GM21360 (cell line): Measurements from ENCODE around the gene ISL2.
"Not testable (repeated sequence)": the region's sequence is repeated elsewhere in the genome, so short reads cannot be mapped to it uniquely, and the experiment has no call there.

Experiments used
- ATAC-seq: cut with Tn5 transposase; IDR thresholded peaks from one replicate; pipeline ENCODE4 v1.9.1; 2021; ENCODE audit warnings: mild to moderate bottlenecking, moderate library complexity; ENCODE audit not compliant: unreplicated experiment

The ISL2 gene

DNA sequence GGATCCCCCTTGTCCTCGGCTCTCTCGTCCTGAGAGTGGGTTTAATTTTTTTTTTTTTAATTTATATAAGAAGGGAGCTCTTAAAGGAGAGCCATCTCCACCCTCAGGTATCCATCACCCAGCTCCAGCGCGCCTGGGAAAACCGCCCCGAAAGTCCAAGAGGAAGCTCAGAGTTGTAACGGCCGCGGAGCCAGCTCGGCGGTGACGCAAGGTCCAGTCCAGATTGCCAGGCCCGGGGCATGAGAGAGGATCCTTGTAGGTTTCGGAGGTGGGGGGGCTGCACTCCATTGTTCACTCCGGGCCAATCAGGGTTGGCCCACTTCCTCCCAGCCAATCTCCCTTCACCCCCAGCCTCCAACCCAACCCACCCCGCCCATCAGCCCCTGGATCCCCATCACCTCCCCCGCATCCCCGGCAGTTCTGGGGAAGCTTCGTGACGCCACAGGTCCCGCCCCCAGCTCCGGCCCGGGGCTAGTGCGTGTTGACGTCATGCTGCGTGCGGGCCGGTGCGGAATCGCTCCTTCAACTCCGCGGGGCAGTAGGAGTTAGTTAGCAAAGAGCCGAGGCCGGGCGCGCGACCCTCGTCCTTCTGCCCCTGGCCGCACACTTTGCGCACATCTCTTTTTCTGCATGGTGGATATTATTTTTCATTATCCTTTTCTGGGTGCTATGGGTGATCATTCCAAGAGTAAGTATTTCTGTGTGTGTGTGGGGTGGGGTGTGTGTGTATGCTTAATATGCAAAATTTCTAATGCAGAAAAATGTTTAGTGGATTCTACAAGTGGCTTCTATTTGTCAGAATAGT lies at the start of gene ISL2:
Gene ISL2 (plus strand): TSS at position 520 of the 805 bp plus-strand sequence. CDS start 111 bp downstream, at position 631.
- peak; percentile 49 for ATAC-seq

GRCh38 chr15:76289582-76289981 lies 47.0 kb upstream of the ISL2 start:
- no peak for ATAC-seq

- ATAC-seq, result no peak
These were observed 43.2 kb upstream of the ISL2 start for GRCh38 chr15:76293361-76293760.

DNA sequence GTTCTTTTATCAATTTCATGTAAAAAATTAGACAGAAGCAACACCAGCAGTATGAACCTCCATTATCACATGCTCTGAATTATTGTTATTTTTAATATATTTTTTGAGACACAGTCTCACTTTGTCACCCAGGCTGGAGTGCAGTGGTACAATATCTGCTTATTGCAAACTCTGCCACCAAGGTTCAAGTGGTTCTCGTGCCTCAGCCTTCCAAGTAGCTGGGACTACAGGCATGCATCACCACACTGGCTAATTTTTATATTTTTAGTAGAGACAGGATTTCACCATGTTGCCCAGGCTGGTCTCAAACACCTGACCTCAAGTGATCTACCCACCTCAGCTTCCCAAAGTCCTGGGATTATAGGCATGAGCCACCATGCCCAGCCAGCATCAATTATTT lies 42.1 kb upstream of the ISL2 start:
- not testable (repeated sequence) for ATAC-seq

DNA sequence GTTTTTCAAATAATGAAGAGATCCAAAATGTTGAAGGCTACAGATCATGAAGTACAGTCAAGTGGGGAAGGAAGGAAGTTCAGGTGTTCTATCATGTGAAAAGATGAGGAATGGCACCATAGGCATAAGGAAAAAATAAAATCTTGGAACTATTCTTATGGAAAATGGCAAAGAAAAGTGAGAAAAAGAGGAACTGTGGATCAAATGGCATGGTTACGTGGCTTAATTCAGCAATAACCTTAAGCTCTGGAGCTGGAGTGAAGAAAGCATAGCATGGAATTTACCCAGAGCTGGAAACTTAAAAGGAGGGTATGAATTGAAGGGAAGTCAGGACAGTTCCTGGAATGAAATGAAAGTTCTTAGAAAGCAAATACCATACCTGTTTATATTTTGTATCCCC lies 39.7 kb upstream of the ISL2 start:
- no peak for ATAC-seq

DNA sequence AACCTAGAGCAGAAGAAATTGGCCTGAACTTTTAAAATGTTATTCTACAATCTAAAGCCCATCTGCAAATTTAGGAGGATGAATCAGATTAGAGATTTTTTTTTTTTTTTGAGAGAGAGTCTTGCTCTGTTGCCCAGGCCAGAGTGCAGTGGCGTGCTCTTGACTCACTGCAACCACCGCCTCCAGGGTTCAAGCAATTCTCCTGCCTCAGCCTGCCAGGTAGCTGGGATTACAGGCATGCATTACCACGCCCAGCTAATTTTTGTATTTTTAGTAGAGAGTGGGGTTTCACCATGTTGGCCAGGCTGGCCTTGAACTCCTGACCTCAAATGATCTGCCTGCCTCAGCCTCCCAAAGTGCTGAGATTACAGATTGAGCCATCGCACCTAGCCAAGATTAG lies 38.6 kb upstream of the ISL2 start:
- ATAC-seq, result not testable (repeated sequence)

DNA sequence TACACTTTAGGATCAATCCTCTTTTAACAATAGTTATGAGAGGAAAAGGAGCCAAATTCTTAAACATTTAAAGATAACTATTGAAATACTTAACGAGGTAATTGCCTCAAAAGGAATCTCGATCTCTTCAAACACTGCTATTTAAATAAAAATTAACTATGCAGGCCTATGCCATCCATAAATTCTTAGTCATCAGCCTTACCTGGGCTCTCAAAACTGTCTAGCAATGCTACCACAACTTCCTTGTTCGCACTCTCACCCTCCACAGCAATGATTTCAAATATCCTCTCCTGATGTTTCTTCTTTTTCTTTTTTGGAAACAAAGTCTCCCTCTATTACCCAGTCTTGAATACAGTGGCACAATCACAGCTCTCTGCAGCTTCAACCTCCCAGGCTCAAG lies 37.6 kb upstream of the ISL2 start:
- ATAC-seq, result no peak

- ATAC-seq, result no peak
These were observed 36.8 kb upstream of the ISL2 start for GRCh38 chr15:76299786-76300185.

DNA sequence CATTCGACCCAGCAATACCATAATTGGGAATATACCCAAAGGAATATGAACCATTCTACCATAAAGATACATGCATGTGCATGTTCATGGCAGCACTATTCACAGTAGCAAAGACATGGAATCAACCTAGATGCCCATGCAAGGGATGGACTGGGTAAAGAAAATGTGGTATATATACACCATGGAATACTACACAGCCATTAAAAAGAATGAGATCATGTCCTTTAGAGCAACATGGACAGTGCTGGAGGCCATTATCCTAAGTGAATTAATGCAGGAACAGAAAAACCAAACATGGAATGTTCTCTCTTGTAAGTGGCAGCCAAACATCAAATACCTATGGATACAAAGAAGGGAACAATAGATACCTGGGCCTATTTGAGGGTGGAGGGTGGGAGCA lies 32.7 kb upstream of the ISL2 start:
- no peak for ATAC-seq

DNA sequence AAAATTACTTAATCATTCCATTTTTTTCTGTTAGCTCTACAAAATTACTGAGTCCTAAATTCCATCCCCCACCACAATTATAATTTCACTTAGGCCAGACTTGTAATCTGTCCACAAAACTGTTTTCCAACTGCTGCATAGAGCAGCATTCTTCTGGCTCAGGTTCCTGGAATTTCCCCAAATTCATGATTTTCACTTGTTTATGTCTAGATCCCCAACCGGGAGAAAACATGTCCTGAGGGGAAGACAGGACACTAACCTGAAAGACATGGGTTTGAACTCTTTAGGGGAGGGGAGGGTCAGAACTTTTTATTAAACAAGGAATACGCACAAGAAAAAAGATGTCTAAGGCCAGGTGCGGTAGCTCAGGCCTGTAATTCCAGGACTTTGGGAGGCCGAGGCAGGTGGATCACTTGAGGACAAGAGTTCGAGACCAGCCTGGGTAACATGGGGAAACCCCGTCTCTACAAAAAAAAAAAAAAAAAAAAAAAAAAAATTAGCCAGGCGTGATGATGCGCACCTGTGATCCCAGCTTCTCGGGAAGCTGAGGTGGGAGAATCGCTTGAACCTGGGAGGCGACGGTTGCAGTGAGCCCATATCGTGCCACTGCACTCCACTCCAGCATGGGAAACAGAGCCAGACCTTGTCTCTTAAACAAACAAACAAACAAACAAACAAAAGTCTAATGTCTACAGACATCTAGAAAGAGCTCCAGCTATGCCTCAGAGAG lies 26.8 kb upstream of the ISL2 start:
- ATAC-seq, result no peak

DNA sequence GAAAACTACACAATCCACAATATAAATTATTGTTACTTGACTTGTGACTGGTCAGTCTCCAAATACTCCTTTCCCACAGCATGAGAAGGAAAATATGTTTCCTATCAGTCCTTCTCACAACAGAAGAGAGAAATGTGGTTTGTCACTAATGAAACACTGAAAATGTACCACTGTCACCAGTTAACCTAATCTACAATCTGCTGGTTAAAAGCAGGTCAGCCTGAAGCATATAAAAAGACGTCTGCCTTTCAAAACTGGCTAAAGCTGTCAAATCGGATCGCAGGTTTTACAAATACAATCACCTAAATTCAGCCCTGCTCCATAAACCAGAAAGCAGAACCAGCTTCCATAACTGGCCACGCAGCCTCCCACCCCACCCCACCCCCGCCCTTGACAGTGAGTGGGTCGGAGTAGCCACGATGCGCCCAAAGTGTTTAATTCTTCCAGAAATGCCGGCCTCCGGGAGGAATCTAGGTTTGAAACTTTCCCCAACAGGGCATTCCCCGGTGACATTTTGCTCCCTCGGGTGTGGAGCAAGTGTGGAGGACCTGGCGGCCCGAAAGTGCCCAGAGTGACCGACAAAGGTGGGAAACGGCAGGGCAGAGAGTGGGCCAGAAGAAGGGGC lies 26.0 kb upstream of the ISL2 start:
- peak; percentile 4 for ATAC-seq

GRCh38 chr15:76311100-76311953 lies 25.2 kb upstream of the ISL2 start, which contains the start of gene ETFA:
Gene ETFA, minus strand, starts transcription at chr15:76311469. Its CDS starts 81 bp downstream, at chr15:76311388.
- peak; percentile 98 for ATAC-seq

GRCh38 chr15:76312540-76313174 lies 23.9 kb upstream of the ISL2 start:
- ATAC-seq, result no peak

DNA sequence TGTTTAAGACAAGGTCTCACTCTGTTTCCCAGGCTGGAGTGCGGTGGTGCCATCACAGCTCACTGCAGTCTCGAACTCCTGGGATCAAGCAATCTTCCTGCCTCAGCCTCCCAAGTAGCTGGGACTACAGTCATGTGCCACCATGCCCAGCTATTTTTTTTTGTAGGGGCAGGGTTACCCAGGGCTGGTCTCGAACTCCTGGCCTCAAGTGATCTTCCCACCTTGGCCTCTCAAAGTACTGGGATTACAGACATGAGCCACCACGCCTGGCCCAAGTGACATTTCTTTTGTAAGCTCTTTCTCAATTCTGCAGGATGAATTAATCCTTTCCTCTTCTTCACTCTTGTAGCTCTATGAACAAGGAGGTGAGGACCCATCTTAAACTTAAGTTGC lies 23.4 kb upstream of the ISL2 start:
- not testable (repeated sequence) for ATAC-seq

DNA sequence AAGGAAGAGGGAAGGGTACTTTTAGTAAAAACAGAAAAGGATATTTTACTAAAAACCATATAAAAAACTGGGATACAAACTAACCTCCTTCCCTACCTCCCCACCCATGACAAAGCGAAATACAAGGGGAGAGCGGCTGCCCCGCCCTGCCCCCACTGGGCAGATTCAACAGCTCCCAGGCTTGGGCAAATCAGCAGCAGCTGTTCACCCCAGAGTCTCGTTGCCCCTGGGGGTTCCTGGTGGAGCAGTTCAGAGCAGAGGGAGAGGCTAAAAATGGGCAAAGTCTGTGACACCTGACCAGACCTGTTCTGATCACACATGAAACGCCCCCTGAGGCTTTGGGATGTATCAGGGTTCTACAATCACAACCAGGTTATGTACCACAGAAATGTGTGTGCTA lies 22.8 kb upstream of the ISL2 start:
- no peak for ATAC-seq

- ATAC-seq, result no peak
These were observed 16.6 kb upstream of the ISL2 start for GRCh38 chr15:76320012-76320411.

DNA sequence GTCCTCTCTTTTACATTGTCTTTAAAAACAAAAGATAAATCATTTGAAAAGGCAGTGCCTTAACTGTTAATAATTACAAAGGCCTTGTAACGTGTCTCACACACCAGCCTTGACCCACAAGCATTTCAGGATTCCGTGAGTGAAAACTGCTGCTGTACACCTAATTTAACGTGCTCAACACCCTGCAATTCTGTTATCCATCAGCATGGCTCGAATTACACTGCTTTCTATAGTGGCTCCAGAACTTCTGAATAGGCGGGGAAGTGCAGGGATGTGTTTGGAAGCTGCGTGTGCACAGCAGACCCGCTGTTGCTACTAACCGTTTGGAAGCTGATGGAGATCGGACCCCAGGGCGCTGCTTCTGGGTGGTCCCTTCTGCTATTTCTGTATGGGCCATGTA lies 15.4 kb upstream of the ISL2 start:
- no peak for ATAC-seq

GRCh38 chr15:76321602-76322001 lies 15.0 kb upstream of the ISL2 start:
- no peak for ATAC-seq

DNA sequence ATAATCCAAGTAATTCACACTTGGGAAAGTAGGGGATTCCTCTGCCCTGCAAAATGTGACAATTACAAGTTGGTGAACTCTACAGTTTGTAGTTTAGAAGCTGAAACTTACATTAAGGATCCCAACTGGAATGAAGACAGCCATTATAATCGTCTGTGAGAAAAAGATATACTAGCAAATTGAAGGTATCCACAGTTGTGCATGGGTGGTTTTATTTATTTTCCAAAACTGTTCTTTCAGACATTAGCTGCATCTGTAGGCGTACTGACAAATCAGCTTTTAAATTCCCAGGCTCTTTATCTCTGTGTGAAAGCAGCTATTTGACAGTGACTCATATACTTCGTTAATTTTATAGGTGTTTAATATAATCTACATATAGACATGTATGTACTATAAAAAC lies 12.5 kb upstream of the ISL2 start:
- ATAC-seq, result no peak

DNA sequence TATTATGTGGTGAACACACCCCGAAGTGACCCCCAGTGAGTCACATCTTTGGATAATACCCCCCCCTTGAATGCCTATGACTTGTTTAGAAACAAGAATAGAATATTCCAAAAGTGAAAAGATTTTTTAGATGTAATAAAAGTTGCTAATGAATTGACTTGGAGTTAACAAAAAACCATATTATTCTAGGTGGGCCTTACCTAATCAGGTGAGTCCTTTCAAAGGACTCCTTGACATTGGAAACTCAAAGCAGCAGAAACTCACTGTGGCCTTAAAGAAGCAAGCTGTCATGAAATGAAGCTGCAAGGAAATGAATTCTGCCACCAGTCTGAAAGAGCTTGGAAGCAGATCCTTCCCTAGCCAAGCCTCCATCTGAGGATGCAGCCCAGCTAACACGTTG lies 10.9 kb upstream of the ISL2 start:
- no peak for ATAC-seq
